Memory B cell (primary cell): Measurements from ENCODE around the gene PRPF4.
"Not testable (repeated sequence)": the region's sequence is repeated elsewhere in the genome, so short reads cannot be mapped to it uniquely, and the experiment has no call there.

Source experiments
- ATAC-seq: fragments of 150-1000 bp; cut with Tn5 transposase; 2 replicates; pipeline ENCODE4 v1.10.0; 2021; ENCODE audit warnings: low read depth, mild to moderate bottlenecking, moderate library complexity
- DNase-seq, 2 donors: peaks; one replicate each; pipeline ENCODE4 v3.0.0; 2022; ENCODE audit warnings: low spot score in 2 of 2
- H3K27ac Mint-ChIP-seq: one replicate; pipeline ENCODE4 v1.8.0; 2022; ENCODE audit warnings: mild to moderate bottlenecking, moderate library complexity, mixed read lengths
- H3K27me3 Mint-ChIP-seq: one replicate; pipeline ENCODE4 v1.8.0; 2022; ENCODE audit warnings: mixed read lengths
- H3K36me3 Mint-ChIP-seq: one replicate; pipeline ENCODE4 v1.8.0; 2022; ENCODE audit warnings: mild to moderate bottlenecking, mixed read lengths
- H3K4me1 Mint-ChIP-seq: one replicate; pipeline ENCODE4 v1.8.0; 2022; ENCODE audit warnings: mixed read lengths
- H3K4me3 Mint-ChIP-seq: one replicate; pipeline ENCODE4 v1.8.0; 2022; ENCODE audit warnings: mild to moderate bottlenecking, moderate library complexity, mixed read lengths
- H3K9me3 Mint-ChIP-seq: one replicate; pipeline ENCODE4 v1.8.0; 2022; ENCODE audit warnings: mixed read lengths

The PRPF4 gene

GRCh38 chr9:113275157-113276131, at the start of gene PRPF4, which contains the start of gene CDC26:
Gene PRPF4, plus strand, starts transcription at chr9:113275658. Its CDS starts 86 bp downstream, at chr9:113275744.
Gene CDC26, minus strand, starts transcription at chr9:113275572. Its CDS starts 3,065 bp downstream, at chr9:113272507.
- H3K4me1 Mint-ChIP-seq = peaks cover 13% of the 10 kb centered on the region
- no peak within 1 kb of the TSS for H3K27ac Mint-ChIP-seq
- H3K4me3 Mint-ChIP-seq = no peak within 1 kb of the TSS
- peaks cover 23% of the 10 kb centered on the region for H3K36me3 Mint-ChIP-seq
- H3K9me3 Mint-ChIP-seq = no peaks in the 10 kb centered on the region
- DNase-seq = peak; percentile 86 to 89
- no peaks in the 10 kb centered on the region for H3K27me3 Mint-ChIP-seq
- ATAC-seq = peak; percentile 97

DNA sequence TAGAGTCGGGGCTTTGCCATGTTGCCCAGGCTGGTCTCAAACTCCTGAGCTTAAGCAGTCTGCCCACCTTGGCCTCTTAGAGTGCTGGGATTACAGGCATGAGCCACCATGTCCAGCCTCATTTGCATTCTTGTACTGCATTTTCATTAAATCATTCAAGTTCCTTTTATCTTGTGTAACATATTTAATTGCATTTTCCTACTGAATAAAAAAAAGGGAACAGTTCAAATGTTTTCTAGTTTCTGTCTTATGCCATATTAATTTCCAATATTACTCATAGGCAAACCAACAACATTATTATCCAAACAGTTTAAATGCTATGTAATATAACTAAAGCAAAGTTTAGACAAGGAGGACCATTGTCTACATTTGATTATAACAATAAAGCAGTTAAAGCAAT, 48.0 kb upstream of the PRPF4 start:
- Mint-ChIP-seq H3K4me3 (no peak overlapping the region), H3K4me1 (peaks cover 11% of the 10 kb centered on the region), H3K9me3 (no peaks in the 10 kb centered on the region), H3K27ac (no peak overlapping the region), H3K27me3 (no peaks in the 10 kb centered on the region), H3K36me3 (peaks cover 3% of the 10 kb centered on the region)
- ATAC-seq (no peak), DNase-seq (no peak)

DNA sequence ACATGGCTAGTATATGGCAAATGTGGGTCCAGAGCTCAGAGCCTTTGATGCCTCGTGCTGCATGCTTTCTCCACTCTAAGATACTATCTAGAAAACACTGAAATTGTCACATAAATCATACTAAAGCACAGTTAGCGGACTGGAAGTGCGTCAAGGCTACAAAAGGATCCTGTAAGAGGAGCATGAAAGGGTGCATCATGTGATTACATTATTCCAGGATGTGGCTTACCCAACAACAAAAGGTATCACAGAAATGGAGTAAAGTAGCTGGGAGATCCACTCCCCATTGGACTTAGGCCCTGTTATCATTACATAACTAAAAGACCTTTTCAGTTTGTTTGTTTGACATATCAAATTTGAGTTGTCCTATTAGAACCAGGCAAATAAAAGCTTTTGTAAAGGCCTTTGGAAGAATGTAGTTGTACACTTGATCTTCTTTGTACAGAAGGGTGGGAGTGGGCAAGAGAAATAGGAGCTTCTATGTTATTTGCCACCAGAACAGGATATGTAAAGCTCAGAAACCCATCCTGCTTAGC, 47.3 kb upstream of the PRPF4 start:
- Mint-ChIP-seq H3K27ac (no peak overlapping the region), H3K36me3 (peaks cover 3% of the 10 kb centered on the region), H3K9me3 (no peaks in the 10 kb centered on the region), H3K27me3 (no peaks in the 10 kb centered on the region), H3K4me1 (peaks cover 15% of the 10 kb centered on the region), H3K4me3 (no peak overlapping the region)
- DNase-seq (no peak), ATAC-seq (no peak)

DNA sequence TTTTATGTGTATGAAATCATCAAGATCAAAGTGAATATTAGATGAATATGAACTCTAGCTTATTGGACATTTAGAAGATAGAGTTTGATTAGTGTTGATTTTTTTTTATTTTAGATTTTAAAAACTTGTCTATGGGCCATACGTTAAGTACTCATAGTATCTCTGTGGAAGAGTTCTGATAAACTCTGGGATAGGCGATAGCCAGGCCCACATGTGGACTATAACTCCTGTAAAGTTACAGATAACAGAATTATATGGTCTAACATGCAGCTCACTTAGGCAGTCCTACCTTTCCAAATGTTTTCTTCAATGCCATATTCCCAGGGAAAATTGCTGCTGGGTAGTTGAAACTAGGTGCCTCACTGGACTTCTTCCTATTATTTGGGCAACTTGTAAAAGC, 43.8 kb upstream of the PRPF4 start:
- no peak overlapping the region for H3K27ac Mint-ChIP-seq
- no peaks in the 10 kb centered on the region for H3K36me3 Mint-ChIP-seq
- no peaks in the 10 kb centered on the region for H3K9me3 Mint-ChIP-seq
- H3K4me1 Mint-ChIP-seq = peaks cover 20% of the 10 kb centered on the region
- DNase-seq (no peak), ATAC-seq (no peak)
- no peak overlapping the region for H3K4me3 Mint-ChIP-seq
- no peaks in the 10 kb centered on the region for H3K27me3 Mint-ChIP-seq

DNA sequence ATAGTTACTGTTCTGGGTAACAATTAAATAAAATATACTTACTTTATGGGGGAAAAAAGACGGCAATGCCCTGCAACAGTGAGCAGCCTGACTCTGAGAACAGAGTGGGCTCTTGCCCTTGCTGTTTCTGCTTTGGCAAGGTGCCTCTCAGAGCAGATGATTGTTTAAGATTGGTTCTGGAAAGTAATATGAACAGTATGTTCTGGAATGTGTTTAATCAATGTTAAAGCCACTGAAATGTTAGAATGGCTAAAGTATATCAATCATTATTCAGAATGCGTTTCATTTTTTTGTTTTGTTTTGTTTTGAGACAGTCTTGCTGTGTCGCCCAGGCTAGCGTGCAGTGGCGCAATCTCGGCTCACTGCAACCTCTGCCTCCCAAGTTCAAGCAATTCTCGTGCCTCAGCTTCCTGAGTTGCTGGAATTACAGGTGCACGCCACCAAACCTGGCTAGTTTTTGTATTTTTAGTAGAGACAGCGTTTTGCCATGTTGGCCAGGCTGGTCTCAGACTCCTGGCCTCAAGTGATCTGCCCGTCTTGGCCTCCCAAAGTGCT, 39.7 kb upstream of the PRPF4 start:
- DNase-seq, H3K27ac Mint-ChIP-seq, H3K4me3 Mint-ChIP-seq, ATAC-seq, H3K9me3 Mint-ChIP-seq, H3K27me3 Mint-ChIP-seq, H3K36me3 Mint-ChIP-seq: not testable (repeated sequence)
- H3K4me1 Mint-ChIP-seq = peaks cover 18% of the 10 kb centered on the region

DNA sequence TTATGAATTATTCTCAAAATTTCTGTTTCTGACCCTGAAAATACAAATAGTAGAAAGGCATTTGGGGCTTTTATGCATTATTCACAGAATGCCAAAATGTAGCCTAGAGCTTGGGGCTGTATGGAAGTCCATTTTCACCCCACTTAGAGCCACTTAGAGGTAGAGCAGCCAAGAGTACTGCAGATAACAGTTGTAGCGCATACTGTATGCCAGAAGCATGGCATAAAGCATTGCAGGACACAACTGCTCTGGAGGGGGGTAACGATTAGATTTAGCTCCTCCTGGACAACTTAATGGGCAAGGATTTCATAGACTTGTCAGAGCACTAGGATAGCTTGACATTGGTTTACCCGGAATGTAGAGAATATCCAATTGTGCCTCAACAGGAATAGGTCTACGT, 38.4 kb upstream of the PRPF4 start:
- H3K36me3 Mint-ChIP-seq = no peaks in the 10 kb centered on the region
- H3K4me1 Mint-ChIP-seq = peaks cover 18% of the 10 kb centered on the region
- ATAC-seq (no peak), DNase-seq (no peak)
- H3K9me3 Mint-ChIP-seq = no peaks in the 10 kb centered on the region
- H3K4me3 Mint-ChIP-seq = no peak overlapping the region
- no peak overlapping the region for H3K27ac Mint-ChIP-seq
- H3K27me3 Mint-ChIP-seq = no peaks in the 10 kb centered on the region

- Mint-ChIP-seq H3K9me3 (no peaks in the 10 kb centered on the region), H3K4me1 (peaks cover 10% of the 10 kb centered on the region), H3K27ac (no peak overlapping the region), H3K36me3 (no peaks in the 10 kb centered on the region), H3K27me3 (no peaks in the 10 kb centered on the region), H3K4me3 (no peak overlapping the region)
- DNase-seq (no peak), ATAC-seq (no peak)
These were observed 37.1 kb upstream of the PRPF4 start for GRCh38 chr9:113238202-113238858.

DNA sequence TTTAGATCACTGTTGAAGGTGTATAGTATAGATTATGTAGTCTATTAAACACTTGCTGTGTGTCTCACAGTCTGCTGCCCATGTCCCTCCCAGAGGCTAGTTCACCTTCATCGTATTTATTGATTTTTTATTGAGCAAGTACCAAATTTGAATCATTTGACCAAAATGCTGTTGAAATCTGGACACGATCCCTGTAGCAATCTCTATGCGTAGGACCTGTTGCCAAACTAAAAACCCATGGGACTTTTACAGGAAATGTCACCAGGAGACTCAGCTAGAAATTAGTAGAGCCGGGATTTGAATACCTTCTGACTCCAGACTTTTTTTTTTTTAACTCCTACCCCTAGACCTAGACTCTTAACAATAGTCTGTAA, 36.6 kb upstream of the PRPF4 start:
- Mint-ChIP-seq H3K4me3 (no peak overlapping the region), H3K36me3 (no peaks in the 10 kb centered on the region), H3K9me3 (no peaks in the 10 kb centered on the region)

DNA sequence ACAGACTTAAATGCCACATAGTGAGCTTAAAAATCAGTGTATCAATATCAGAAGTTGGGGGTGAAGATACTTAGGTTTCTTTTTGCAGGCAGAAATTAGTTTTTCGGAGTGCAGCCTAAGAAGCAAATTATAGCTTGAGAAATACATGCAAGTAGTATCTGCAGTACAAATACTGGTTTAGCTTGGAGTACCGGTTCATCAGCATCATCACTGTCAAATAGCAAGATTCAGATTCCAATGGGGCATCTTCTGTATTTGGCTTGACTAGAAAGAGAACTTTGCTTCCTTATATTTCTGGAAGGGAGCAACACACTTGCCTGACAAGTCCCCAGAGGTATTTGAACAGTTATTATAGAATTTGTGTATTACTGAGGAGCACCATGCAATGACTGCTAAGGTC, 34.3 kb upstream of the PRPF4 start:
- Mint-ChIP-seq H3K4me1 (peaks cover 4% of the 10 kb centered on the region), H3K27me3 (no peaks in the 10 kb centered on the region), H3K9me3 (no peaks in the 10 kb centered on the region), H3K27ac (no peak overlapping the region), H3K36me3 (no peaks in the 10 kb centered on the region), H3K4me3 (no peak overlapping the region)
- ATAC-seq (no peak), DNase-seq (no peak)

More for the DNA sequence above, 36.6 kb upstream of the PRPF4 start:
- ATAC-seq (no peak), DNase-seq (no peak)
- Mint-ChIP-seq H3K27ac (no peak overlapping the region), H3K4me1 (peaks cover 9% of the 10 kb centered on the region), H3K27me3 (no peaks in the 10 kb centered on the region)

- no peaks in the 10 kb centered on the region for H3K9me3 Mint-ChIP-seq
- peaks cover 4% of the 10 kb centered on the region for H3K4me1 Mint-ChIP-seq
- H3K27me3 Mint-ChIP-seq = no peaks in the 10 kb centered on the region
- DNase-seq = no peak
- ATAC-seq = no peak
- peak overlapping the region; percentile 22 for H3K27ac Mint-ChIP-seq
- no peak overlapping the region for H3K4me3 Mint-ChIP-seq
- H3K36me3 Mint-ChIP-seq = peaks cover 2% of the 10 kb centered on the region
These were observed 30.9 kb upstream of the PRPF4 start for GRCh38 chr9:113244556-113244955.

DNA sequence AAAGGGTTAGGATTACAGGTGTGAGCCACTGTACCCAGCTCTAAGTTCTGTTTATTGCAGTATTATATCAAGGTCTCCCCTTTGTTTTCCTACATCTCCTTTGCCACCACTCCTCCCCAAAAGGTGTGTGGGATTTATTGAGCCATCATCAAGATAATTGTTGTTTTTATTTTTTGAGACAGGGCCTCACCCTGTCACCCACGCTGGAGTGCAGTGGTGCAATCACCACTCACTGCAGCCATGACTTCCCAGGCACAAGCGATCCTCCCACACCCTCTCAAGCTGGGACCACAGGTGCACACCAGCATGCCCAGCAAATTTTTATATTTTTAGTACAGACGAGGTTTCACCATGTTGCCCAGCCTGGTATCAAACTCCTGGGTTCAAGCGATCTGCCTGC, 29.6 kb upstream of the PRPF4 start:
- ATAC-seq (no peak), DNase-seq (no peak)
- no peak overlapping the region for H3K27ac Mint-ChIP-seq
- H3K4me1 Mint-ChIP-seq = peaks cover 4% of the 10 kb centered on the region
- no peaks in the 10 kb centered on the region for H3K27me3 Mint-ChIP-seq
- no peaks in the 10 kb centered on the region for H3K9me3 Mint-ChIP-seq
- no peak overlapping the region for H3K4me3 Mint-ChIP-seq
- peaks cover 2% of the 10 kb centered on the region for H3K36me3 Mint-ChIP-seq

GRCh38 chr9:113246928-113247327, 28.5 kb upstream of the PRPF4 start:
- peaks cover 4% of the 10 kb centered on the region for H3K4me1 Mint-ChIP-seq
- peaks cover 2% of the 10 kb centered on the region for H3K36me3 Mint-ChIP-seq
- ATAC-seq = no peak
- no peak overlapping the region for H3K4me3 Mint-ChIP-seq
- no peak overlapping the region for H3K27ac Mint-ChIP-seq
- H3K27me3 Mint-ChIP-seq = no peaks in the 10 kb centered on the region
- H3K9me3 Mint-ChIP-seq = no peaks in the 10 kb centered on the region
- DNase-seq = no peak

- Mint-ChIP-seq H3K27ac (no peak overlapping the region), H3K27me3 (no peaks in the 10 kb centered on the region), H3K4me1 (peaks cover 3% of the 10 kb centered on the region), H3K9me3 (no peaks in the 10 kb centered on the region), H3K4me3 (no peak overlapping the region), H3K36me3 (peaks cover 2% of the 10 kb centered on the region)
- DNase-seq (no peak), ATAC-seq (no peak)
These were observed 27.8 kb upstream of the PRPF4 start for GRCh38 chr9:113247640-113248039.

GRCh38 chr9:113249661-113250060, 25.8 kb upstream of the PRPF4 start:
- not testable (repeated sequence) for H3K4me3 Mint-ChIP-seq, H3K27ac Mint-ChIP-seq, H3K36me3 Mint-ChIP-seq, ATAC-seq, H3K4me1 Mint-ChIP-seq, DNase-seq, H3K9me3 Mint-ChIP-seq, H3K27me3 Mint-ChIP-seq
